ENCODE results near the gene KIF11. TPM values are rescaled to one million over a fixed set of nuclear protein-coding genes. Genes with fewer than 3 reads are reported as not detected.

KIF11 gene
- total RNA-seq, 1 donor from 2014 or later: 0.78 TPM

DNA sequence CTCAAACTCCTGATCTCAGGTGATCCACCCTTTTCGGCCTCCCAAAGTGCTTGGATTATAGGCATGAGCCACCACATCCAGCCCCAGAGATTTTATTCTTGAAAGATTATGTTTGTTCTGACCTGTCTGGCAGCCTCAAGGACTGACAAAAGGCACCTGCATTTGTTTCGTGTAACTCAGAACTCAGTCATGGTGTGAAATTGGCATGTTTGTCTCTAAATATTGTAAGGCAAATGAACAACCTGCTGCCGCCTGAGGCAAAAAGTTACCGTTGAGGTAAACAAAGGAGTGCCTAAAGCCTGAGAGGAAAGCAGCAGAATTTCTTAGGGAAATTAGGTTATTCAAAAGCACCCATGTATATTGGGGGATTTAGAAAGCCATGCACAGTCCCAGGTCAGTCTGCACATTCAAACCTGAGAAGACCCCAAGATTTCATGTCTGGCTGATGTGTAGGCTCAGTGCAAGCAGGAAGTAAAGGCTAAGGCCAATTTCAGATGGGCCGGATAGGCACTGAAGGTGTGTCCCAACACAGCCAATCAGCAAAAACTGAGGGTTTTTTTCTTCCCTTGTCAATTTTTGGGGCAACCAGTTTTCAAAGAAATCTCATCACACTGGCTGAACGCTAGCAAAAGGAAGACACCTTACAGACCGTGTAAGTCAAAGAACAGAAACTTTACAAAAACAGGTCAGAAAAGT is 63.5 kb downstream of the KIF11 start:
- DNase-seq (no peak), ATAC-seq (ENCODE audit: poor library complexity) (no peak)
- intact Hi-C loops (cut with DNase I): no loop called here

DNA sequence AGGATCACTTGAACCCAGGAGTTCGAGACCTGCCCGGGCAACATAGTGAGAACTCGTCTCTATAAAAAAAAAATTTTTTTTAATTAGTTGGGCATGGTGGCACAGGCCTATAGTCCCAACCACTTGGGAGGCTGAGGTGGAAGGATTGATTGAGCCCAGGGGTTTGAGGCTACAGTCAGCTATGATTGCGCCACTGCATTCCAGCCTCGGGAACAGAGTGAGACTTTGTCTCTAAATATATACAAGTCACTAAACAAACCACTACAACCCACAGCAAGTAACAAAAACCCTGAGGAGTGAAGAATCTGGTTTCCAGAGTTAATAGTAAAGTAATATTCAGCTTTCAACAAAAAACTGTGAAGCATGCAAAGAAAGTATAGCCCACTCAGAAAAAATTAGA is 64.1 kb downstream of the KIF11 start:
- intact Hi-C loops (cut with DNase I): no loop called here
- no peak for ATAC-seq (ENCODE audit: poor library complexity)
- no peak for DNase-seq

DNA sequence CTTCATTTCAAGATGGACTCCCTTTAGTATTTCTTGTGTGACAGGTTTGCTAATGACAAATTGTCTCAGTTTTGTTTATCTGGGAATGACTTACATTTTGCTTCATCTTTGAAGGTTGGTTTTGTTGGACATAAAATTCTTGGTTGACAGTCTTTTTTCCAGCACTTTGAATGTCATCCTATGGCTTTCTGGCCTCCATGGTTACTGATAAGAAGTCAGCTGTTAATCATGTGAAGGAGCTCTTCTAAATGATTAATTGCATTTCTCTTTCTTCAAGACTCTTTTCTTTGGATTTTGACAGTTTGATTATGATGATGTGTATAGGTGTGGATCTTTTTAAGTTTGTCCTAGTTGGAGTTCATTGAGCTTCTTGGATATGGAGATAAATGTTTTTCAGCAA is 69.9 kb downstream of the KIF11 start:
- ATAC-seq (ENCODE audit: poor library complexity): no peak
- intact Hi-C loops (cut with DNase I): no loop called here
- DNase-seq: no peak

DNA sequence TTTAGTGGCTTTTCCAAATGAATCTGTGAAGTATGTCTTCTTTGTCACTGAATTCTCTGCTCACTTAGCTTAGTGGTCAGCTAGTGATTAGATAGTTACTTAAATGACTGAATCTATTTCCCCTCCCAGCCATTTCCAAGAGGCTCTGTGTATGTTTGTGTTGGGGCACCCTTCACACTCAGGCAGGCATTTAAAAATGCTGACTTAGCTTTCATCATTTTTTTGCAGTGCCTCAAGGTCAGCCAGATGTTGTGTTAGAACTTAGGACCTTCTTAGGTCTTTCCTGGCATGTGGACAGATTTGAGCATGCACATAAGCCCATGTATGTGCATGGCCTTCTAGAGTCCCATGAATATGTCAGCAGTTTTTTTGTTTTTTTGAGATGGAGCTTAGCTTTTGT is 71.4 kb downstream of the KIF11 start:
- intact Hi-C loops (cut with DNase I): no loop called here
- no peak for DNase-seq
- ATAC-seq (ENCODE audit: poor library complexity): no peak

DNA sequence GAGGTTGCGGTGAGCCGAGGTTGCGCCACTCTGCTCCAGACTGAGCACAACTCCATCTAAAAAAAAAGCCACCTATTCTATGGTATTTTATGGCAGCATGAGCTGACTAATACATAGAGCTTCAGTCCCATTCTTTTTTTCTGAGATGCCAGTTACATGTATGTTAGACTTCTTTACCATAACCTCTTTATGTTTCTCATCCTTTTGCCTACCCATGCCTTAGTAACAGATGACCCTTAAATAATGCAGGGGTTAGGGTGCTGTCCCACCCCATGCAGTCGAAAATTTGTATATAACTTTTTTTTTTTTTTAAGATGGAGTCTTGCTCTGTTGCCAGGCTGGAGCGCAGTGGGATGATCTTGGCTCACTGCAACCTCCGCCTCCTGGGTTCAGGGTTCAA is 74.1 kb downstream of the KIF11 start:
- intact Hi-C loops (cut with DNase I): no loop called here
- DNase-seq (no peak), ATAC-seq (ENCODE audit: poor library complexity) (no peak)

DNA sequence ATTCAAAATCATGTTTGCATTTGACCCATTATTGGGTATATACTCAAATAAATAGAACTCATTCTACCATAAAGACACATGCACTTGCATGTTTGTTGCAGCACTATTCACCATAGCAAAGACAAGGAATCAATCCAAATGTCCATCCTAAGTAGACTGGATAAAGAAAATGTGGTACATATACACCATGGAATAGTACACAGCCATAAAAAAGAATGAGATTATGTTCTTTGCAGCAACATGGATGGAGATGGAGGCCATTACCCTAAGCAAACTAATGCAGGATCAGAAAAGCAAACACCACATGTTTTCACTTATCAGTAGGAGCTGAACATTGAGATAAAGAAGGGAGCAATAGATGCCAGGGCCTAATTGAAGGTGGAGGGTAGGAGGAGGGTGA is 84.8 kb downstream of the KIF11 start:
- intact Hi-C loops (cut with DNase I): no loop called here
- ATAC-seq (ENCODE audit: poor library complexity) (no peak), DNase-seq (no peak)

DNA sequence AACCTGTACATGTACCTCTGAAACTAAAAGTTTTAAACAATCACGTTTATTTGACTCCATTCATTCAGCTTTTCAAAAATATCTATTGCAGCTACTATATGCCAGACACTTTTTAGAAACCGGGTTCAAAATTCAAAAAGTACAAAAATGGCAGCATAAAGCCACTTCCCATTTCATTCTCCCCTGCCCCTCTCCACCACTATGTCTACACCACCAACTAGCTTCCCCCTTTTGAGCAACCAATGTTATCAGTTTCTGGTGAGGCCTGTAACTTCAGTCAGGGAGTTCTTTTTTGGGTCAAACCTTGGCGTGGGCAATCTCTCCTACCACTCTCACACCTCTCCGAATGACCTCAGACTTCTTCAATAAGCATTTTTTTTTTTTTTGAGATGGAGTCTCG is 85.3 kb downstream of the KIF11 start:
- DNase-seq (no peak), ATAC-seq (ENCODE audit: poor library complexity) (no peak)
- intact Hi-C loops (cut with DNase I): no loop called here

DNA sequence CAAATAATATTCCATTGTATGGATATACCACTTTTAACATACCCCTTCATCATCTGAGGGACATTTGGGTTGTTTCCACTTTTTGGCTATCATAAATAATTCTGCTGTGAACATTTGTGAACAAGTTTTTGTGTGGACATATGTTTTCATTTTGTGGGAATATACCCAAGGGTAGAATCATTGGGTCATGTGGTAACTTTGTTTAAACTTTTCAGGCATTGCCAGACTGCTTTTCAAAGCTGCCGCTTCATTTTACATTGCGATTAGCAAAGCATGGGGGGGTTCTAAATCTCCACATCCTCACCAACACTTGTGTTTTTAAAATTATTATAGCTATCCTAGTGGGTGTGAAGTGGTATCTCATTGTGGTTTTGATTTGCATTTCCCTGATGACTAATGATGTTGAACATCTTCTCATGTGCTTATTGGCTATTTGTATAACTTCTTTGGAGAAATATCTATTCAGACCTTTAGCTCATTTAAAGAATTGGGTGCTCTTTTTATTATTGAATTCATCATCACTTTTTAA is 88.4 kb downstream of the KIF11 start:
- no peak for DNase-seq
- intact Hi-C loops (cut with DNase I): no loop called here
- no peak for ATAC-seq (ENCODE audit: poor library complexity)

DNA sequence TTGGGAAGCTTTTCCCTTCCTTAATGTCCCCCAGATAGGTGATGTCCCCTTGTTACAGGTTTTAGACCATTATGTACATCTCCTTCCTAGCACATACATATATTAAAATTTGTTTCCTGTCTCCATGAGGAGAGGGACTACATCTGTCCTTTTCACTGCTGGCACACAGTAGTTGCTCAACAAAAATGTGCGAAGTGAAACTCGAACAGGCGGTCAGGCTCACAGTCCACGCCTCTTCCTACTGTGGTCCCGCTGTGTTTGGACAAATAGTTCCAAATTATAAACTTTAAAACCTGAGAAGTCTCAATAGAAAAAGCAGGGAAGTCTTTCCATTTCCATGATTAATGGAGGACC is 95.6 kb downstream of the KIF11 start:
- intact Hi-C loops (cut with DNase I): no loop called here
- DNase-seq: no peak
- ATAC-seq (ENCODE audit: poor library complexity): no peak

DNA sequence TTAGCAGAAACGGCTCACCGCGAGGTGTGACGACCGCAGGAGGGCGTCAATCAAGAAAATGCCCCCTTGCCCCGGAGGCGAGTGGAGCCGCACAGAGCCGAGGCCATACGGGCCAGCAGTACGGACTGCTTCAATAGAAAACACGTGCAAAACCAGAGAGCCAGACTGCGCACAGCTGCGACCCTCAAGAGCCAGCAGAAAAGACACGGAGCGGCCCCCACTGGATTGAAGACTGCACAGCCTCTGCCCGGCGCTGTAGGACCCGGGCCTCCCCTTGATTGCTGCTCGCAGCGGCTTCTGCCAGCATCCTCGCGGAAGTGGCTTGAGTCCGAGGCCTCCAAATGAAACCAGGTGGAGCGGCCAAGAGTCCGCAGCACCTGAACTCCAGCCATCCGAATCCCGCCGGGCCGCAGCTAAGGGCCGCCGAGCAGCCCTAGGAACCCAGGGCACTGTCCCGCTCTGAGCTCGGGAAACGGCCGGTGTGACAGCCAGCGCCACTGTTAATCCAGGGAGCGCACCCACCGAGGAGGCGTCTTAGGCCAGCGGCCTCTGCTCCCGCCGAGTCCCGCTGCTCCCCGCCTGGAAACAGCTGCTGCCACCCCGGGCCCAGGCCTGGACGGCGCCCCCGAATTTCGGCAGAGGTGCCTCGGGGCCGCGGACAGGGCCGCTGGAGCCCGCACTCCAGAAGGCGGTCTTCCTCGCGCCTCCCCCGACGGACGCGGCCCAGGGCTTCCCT is 96.2 kb downstream of the KIF11 start:
- DNase-seq (peak; percentile 56), ATAC-seq (ENCODE audit: poor library complexity) (peak; percentile 28)
- intact Hi-C loops (cut with DNase I): no loop called here

DNA sequence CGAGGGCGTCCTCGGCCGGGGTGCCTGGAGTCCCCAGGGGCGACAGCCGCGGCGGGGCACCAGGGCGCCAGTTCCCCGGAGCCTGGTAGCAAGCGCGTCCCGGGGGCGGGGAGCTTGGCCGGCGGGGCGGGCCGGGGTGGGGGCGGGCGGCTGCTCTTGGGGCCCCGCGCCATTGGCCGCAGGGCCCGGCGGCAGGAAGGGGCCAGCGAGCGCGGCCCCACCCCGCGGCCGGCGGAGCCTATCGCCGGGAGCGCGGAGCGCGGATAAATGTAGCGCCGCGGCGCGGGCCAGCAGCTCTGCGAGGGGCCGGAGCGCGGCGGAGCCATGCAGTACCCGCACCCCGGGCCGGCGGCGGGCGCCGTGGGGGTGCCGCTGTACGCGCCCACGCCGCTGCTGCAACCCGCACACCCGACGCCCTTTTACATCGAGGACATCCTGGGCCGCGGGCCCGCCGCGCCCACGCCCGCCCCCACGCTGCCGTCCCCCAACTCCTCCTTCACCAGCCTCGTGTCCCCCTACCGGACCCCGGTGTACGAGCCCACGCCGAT is 96.8 kb downstream of the KIF11 start, which contains the start of gene HHEX:
TSS of gene HHEX (plus strand) at position 293 of the 548 bp plus-strand sequence. CDS start at position 325, 32 bp downstream.
- ATAC-seq (ENCODE audit: poor library complexity) (peak; percentile 85), DNase-seq (peak; percentile 74)
- intact Hi-C loops (cut with DNase I): no loop called here

DNA sequence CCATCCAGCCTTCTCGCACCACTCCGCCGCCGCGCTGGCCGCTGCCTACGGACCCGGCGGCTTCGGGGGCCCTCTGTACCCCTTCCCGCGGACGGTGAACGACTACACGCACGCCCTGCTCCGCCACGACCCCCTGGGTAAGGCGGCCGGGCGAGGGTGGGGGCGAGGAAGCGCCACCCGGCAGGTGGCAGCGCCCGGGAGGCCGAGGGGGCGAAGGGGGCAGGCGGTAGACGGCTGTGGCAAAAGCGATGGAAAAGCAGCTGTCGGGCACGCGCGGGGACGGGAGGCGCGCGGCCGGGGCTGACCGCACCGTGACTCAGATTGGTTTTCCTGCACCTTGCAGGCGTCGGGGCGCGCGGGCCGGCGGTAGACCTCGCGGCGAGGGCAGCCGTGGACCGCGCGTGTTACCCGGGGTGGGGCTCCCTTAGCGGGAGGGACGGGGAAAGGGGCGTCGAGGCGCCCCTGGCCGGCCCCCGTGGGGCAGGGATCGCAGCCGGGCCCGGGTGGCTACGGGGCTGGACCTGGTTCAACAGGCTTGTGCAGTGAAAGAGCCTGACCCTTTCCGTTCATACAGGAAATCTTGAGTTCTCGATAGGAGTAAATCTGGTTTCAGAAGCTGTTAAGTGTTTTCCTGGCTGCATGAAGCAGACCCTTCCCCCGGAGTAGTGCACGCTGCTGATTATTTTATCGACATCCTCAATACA is 97.4 kb downstream of the KIF11 start:
- ATAC-seq (ENCODE audit: poor library complexity) (peak; percentile 62), DNase-seq (peak; percentile 77)
- intact Hi-C loops (cut with DNase I): no loop called here

DNA sequence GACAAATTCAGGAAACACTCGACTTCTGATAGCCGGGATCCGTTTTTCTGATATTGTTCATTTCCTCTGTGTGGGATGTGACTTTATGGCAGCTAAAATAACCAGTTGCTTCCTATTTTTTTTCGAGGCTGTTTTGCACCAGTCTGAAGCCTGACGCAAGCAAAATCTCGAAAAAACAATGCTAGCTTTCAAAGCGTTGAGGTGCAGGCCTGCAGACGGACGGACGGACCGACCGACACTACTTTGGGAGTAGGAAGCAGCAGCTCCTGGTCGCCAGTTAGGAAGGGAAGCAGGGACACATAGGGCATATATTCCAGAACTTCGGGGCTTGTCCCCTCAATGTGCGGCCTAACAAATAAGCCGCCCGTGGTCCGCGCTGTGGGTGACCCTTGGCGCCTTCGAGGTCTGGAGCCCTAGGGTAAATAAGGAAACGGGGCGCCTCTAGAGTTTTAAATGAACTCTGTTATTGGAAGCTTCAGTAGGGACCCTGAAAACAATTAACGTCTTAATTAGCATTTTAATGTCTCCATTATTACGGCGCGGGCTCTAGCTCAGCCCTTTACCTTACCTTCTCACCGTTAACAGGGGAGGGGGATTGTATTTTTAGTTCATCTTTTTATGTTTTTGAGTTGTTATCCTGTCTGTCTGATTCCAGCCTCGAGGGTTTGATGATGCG is 98.1 kb downstream of the KIF11 start:
- DNase-seq: peak; percentile 52
- ATAC-seq (ENCODE audit: poor library complexity): peak; percentile 42

DNA sequence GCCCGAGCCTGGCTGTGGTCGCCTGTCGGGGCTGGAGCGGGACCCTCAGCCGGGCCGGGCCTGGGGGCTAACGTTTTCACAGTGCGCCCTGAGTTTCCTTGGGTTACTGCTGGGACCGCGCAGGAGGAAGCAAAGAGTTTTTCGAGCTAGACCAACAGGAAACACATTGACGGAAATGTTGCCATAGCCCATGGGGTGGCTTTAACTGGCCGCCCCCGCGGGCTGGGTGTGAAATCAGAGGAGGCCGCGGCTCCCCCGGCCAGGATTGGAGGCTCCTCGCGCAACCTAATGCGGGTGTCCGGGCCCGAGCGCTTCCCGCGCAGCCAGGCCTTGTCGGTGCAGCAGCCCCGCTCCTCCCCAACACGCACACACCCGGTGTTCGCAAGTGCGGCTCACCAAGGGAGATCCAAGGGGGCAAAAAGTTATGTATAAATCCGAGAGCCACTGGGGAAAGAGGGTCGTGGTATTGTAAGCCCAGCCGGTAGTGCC is 98.7 kb downstream of the KIF11 start:
- peak; percentile 83 for DNase-seq
- peak; percentile 51 for ATAC-seq (ENCODE audit: poor library complexity)
- intact Hi-C loops (cut with DNase I): no loop called here

More for the DNA sequence above, 98.1 kb downstream of the KIF11 start:
- intact Hi-C loops (cut with DNase I): no loop called here

DNA sequence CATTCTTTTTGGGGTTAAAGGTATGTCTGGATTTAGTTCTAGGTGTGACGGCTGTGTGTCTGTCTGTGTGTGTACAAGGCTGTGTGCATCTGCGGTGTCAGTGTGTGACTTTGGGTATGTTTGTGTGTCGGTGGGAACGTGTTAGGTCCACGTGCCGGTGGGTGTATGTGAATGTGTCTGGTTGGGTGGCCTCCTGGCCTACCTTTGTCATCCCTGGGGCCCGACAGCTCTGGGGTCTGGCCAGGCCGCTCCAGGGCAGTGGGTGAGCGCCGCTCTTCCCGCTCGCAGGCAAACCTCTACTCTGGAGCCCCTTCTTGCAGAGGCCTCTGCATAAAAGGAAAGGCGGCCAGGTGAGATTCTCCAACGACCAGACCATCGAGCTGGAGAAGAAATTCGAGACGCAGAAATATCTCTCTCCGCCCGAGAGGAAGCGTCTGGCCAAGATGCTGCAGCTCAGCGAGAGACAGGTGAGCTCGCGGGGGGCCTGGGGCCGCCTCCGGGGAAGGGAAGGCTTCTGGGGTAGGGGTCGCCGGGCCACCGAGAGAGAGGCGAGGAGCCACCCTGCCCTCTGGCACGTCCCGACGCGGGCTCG is 99.2 kb downstream of the KIF11 start:
- ATAC-seq (ENCODE audit: poor library complexity) (no peak), DNase-seq (no peak)
- intact Hi-C loops (cut with DNase I): no loop called here

DNA sequence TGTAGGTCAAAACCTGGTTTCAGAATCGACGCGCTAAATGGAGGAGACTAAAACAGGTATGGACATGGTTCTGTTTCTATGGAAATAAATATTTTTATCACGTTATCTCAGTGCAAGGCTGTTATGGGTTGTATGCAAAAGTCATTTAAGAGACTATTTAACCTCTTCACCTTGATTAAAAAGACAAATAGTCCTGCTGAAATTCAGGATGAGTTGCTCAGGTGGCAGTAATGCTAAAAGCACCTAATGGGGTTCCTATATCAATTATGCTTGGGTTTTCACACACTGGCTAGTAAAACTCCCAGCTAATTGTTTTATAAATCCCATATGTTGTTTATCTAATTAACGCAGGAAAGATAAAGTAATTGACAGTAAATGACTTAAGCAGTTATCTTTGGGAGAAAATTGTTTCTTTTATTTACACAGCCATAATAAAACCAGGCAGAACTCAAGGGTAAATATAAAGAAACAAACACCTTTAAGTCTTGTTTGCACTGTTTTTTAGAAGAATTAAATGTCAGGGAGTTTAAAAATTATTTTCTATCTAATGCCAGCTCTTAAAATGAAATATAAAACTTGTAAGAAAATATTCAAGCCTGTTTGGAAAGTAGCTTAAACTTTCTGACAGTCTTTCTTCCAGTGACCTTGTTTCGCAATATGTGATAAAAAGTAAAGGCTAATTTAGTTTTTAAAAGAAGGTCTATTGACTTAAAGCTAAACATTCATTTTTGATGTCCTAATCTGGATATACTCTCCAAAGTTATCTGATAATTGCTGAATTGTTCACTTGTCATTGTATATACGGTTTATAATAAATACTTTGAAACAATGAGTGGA is 100.0 kb downstream of the KIF11 start:
- DNase-seq: no peak
- intact Hi-C loops (cut with DNase I): no loop called here
- no peak for ATAC-seq (ENCODE audit: poor library complexity)

DNA sequence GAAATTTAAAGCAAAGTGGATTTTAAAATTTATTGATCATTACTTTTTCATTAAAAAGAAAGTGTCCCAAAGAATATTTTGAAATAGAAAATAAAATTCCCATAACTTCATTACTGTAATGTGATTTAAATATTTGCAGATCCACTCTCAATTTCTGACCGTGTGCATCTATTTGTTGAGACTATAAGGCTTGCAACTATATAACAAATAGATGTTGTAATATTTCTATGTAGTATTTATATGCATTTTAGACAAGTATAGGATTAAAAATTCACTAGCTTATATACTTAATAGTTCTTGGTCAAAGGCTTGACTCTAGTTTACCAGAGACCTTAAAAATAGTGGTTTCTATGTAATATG is 100.6 kb downstream of the KIF11 start:
- ATAC-seq (ENCODE audit: poor library complexity) (no peak), DNase-seq (no peak)
- intact Hi-C loops (cut with DNase I): no loop called here
